Pulmonary artery endothelial cell (primary cell): ENCODE measurements around the gene NGFR. TPM values are rescaled to one million over a fixed set of nuclear protein-coding genes. Genes with fewer than 3 reads are reported as not detected.
"Not testable (repeated sequence)": the region's sequence is repeated elsewhere in the genome, so short reads cannot be mapped to it uniquely, and the experiment has no call there.

Experiments
- DNase-seq: peaks from one replicate; pipeline ENCODE4 v3.0.0-alpha.2; 2011; ENCODE audit warnings: low read depth, low spot score
- total RNA-seq: library from RNA; depleted of rRNA; stranded (reverse); fragments of >200 nt; gene quantifications from 2 replicates; pipeline ENCODE4 v1.2.3, GENCODE V29; 2014

NGFR gene
- total RNA-seq, 1 donor from 2014 or later: 0.07 TPM

- no peak for DNase-seq
Observed at GRCh38 chr17:49496183-49496866, 1.2 kb downstream of the NGFR start.

DNA sequence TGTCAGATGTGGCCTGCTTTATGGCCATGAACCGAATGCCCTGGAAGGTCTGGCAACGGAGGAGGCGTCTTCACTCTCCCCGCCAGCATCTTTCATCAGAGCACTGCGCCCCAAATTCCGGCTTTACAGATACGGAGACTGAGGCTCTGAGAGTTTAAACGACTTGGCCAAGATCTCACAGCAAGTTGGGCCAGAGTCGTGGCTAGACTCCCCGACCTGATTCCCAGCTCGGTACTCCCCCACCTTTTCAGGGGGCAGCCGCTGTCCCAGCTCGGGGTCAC is 1.7 kb downstream of the NGFR start:
- no peak for DNase-seq

- DNase-seq: no peak
Observed at GRCh38 chr17:49497148-49498028, 2.3 kb downstream of the NGFR start.

GRCh38 chr17:49498029-49498615 is 3.0 kb downstream of the NGFR start:
- no peak for DNase-seq

DNA sequence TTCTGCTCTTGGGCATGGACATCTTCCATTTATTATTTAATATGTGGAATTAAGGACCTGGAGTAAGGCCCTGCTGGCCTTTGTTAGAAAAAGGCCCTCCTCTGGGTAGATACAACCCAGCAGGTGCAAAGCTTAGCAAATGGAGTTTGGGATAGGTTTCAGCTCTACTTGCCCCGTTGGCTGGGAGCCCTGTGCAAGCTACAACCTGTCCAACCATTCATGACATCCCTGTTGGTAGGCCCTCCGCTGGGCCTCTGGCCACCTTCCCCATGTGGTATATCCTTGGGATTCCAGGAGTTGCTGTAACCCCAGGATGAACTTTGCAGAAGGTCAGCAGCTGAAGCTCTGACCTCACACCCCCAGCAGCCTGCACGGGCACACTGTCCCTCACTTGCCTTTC is 6.4 kb downstream of the NGFR start:
- no peak for DNase-seq

DNA sequence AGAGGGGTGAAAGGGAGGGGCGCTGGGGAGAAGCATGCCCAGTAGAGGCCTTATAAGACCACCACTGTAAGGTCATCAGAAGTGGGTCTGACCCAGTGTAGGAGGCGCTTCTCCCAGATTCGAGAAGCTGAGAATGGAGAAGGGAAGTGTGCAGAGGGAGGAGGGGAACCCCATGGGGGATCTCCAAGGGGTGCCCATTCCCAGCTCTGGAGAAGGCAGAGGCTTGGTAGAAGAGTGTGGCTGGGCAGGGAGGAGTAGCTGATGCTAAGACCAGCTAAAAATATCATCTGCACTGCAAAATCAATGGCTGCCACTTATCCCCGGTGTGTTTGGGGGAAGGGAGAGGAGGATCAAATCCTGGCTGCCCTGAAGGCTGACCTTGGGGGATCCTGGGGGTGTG is 7.2 kb downstream of the NGFR start:
- no peak for DNase-seq

DNA sequence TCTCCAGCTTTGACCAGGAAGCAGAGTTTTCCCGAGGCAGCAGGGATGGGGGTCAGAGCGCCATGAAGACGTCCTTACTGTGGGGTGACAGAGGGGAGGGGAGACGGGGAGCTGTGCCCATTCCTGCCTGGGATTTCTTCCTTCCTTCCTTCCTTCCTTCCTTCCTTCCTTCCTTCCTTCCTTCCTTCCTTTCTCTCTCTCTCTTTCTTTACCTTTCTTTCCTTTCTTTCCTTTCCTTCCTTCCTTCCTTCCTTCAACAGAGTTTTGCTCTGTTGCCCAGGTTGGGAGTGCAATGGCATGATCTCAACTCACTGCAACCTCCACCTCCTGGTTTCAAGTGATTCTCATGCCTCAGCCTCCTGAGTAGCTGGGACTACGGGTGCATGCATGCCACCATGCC is 7.6 kb downstream of the NGFR start:
- DNase-seq: not testable (repeated sequence)

DNA sequence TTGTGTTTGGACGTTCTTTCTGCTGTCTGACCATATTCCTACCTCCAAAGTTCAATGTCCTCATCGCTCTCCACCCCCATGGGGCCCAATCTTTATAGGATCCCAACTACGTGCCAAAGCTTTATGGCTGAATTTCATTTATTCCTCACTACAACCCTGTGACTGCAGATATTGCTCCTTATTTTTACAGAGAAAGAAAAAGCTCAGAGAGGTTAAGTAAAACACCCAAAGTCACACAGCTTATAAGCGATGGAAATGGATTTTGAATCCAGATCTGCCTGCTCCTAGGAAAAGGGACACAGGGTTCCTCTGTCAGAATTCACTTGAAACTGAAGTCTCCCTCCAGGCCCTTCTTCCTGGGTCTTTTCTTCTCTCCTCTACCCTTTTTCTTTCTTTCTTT is 9.3 kb downstream of the NGFR start:
- DNase-seq: no peak

DNA sequence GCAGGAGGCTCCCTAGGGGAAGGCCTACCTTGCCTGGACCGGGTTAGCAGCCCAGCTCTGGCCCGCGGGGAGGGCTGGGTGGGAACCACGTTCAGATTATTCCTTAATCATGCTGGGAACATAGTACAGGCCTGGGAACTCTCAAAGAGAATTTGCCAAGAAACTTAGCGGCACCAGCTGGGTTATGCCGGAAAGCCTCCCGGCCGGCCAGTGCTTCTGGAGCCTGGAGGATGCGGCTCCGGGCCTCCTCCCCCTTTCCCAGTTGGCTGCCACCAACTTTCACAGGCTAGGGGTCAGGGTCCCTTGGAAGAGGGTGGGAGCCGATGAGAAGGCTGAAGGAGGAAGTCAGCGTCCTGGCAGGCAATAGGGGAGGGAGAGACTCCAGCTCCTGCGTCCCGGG is 10.8 kb downstream of the NGFR start:
- DNase-seq: no peak

DNA sequence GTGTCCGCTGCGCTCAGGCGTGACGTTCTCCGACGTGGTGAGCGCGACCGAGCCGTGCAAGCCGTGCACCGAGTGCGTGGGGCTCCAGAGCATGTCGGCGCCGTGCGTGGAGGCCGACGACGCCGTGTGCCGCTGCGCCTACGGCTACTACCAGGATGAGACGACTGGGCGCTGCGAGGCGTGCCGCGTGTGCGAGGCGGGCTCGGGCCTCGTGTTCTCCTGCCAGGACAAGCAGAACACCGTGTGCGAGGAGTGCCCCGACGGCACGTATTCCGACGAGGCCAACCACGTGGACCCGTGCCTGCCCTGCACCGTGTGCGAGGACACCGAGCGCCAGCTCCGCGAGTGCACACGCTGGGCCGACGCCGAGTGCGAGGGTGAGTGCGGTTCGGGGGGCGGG is 11.2 kb downstream of the NGFR start:
- DNase-seq: no peak

GRCh38 chr17:49508061-49508865 is 13.2 kb downstream of the NGFR start:
- no peak for DNase-seq

DNA sequence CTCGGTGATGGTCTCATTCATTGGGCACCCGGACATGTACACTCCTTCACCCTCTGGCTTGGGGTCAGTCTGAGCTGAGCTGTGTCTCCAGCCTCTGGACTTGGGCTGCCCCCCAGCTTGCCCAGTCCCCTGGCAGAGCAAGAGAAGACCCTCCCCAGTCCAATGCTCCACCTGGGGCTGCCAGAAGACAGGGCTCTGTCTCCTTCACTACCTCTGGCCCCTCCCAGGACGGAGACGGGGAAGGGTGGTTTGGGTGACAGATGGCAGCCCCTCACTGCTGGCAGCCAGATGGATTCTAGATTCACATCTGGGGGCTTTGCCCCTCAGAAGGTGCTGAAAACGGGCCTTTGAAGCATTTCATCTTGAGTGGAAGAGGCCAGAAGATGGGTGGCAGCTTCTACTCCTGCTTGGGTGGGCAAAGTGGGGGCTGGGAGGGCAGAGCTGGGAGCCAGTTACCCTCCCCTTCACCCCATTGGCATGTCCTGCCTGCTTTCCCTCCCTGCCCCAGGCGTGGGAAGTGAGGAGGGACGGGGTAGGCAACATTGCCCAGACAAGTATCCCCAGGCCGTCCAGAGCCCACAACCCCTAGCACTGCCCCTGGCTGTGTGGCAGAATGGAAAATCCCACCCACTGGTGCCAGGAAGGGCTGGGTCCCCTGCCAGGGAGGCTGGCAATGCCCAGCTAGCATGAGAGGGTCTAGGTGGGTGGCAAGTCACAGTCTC is 13.9 kb downstream of the NGFR start:
- DNase-seq: no peak

- DNase-seq: no peak
Observed at GRCh38 chr17:49509588-49509917, 14.5 kb downstream of the NGFR start.

- no peak for DNase-seq
Observed at GRCh38 chr17:49510059-49510719, 15.1 kb downstream of the NGFR start.

GRCh38 chr17:49510720-49511110 is 15.6 kb downstream of the NGFR start:
- DNase-seq: no peak

GRCh38 chr17:49511810-49512209 is 16.7 kb downstream of the NGFR start:
- no peak for DNase-seq

- DNase-seq: no peak
Observed at GRCh38 chr17:49512296-49513043, 17.4 kb downstream of the NGFR start.

DNA sequence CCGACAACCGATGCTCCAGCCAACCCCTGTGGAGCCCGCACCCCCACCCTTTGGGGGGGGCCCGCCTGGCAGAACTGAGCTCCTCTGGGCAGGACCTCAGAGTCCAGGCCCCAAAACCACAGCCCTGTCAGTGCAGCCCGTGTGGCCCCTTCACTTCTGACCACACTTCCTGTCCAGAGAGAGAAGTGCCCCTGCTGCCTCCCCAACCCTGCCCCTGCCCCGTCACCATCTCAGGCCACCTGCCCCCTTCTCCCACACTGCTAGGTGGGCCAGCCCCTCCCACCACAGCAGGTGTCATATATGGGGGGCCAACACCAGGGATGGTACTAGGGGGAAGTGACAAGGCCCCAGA is 17.9 kb downstream of the NGFR start:
- no peak for DNase-seq

- DNase-seq: no peak
Observed at GRCh38 chr17:49513641-49514040, 18.5 kb downstream of the NGFR start.

- no peak for DNase-seq
Observed at GRCh38 chr17:49514071-49514721, 19.1 kb downstream of the NGFR start.
